ENCODE measurements around the gene OR6B1.

The OR6B1 gene

DNA sequence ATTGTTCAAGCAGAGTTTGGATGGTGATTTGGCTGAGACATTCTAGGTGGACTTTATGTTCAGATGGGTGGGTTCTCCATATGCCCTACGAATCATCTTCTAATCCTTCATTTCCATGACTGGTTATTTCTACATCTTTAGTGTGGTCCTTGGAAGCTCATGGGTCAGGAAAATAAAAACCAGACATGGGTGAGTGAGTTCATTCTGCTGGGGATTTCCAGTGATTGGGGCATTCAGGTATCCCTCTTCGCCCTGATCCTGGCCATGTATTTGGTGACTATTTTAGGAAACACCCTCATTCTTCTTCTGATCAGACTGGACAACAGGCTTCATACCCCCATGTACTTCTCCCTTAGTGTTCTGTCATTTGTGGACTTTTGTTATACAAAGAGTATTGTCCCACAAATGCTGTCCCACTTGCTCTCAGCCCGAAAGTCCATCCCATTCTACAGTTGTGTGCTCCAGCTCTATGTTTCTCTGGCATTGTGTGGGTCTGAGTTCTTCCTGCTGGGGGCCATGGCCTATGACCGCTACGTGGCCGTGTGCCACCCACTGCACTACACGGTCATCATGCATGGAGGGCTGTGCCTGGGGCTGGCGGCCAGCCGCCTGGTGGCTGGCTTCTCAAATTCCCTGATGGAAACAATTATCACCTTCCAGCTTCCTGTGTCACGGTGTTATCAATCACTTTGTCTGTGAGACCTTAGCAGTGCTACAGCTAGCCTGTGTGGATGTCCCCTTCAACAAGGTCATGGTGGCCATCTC, 19.2 kb upstream of the OR6B1 start:
- no peak for DNase-seq (ENCODE audit: low spot score)
- TF ChIP-seq CTCF (IDR thresholded peaks at IDR 0.05; ENCODE audit: extremely low read depth, missing control alignments): no peak

DNA sequence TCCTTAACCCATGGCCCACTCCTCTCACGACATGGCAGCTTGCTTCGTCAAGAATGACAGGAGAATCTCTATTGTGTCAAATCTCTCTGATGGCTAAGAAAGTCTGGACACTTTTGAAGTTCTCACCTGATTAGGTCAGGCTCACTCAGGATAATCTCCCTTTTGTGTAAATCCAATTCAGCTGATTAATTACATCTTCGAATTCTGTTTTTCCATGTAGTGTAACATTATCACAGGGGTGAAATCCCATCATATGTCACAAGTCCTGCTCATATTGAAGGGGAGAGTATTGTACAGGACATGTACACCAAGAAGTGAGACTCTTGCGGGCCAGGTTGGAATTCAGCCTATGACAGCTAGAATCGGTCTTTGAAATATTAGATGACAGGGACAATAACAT, 16.2 kb upstream of the OR6B1 start:
- no peak for TF ChIP-seq CTCF (IDR thresholded peaks at IDR 0.05; ENCODE audit: extremely low read depth, missing control alignments)

DNA sequence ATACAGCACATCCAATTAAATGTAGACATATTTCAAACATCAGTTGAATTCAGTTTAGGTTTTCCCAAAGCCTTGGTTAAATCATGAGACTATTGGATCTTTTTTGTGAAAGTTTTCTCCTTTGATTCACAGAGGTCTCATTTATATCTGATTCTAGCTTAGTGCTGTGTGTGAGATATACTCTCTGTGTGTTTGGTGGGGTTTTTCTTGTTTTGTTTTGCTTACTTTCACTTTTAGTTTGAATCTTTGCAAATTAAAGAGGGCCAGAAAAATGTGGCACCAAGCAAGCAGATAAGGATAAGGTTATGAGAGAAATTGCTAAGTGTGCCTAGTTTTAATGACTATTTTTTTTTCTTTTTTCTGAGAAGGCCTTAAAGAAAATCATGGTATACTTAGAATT, 12.6 kb upstream of the OR6B1 start:
- peak; percentile 38 for DNase-seq (ENCODE audit: low spot score)
- TF ChIP-seq CTCF (IDR thresholded peaks at IDR 0.05; ENCODE audit: extremely low read depth, missing control alignments): no peak

More for the DNA sequence above, 16.2 kb upstream of the OR6B1 start:
- no peak for DNase-seq (ENCODE audit: low spot score)

- no peak for DNase-seq (ENCODE audit: low spot score)
- TF ChIP-seq CTCF (IDR thresholded peaks at IDR 0.05; ENCODE audit: extremely low read depth, missing control alignments): no peak
Measured at GRCh38 chr7:143988976-143989745, 11.0 kb upstream of the OR6B1 start.

GRCh38 chr7:143992670-143993069, 7.5 kb upstream of the OR6B1 start:
- no peak for DNase-seq (ENCODE audit: low spot score)
- TF ChIP-seq CTCF (IDR thresholded peaks at IDR 0.05; ENCODE audit: extremely low read depth, missing control alignments): no peak

GRCh38 chr7:143993924-143994323, 6.2 kb upstream of the OR6B1 start:
- no peak for DNase-seq (ENCODE audit: low spot score)
- TF ChIP-seq CTCF (IDR thresholded peaks at IDR 0.05; ENCODE audit: extremely low read depth, missing control alignments): no peak

GRCh38 chr7:144001543-144001942, 1.4 kb downstream of the OR6B1 start:
- no peak for TF ChIP-seq CTCF (IDR thresholded peaks at IDR 0.05; ENCODE audit: extremely low read depth, missing control alignments)
- DNase-seq (ENCODE audit: low spot score): no peak
